HL-60/S4 treated with retinoic acid at 250 ng/mL for 4 days and 3 days (cell line): Measurements from ENCODE around the gene SPAG16.
"Not testable (repeated sequence)": the region's sequence is repeated elsewhere in the genome, so short reads cannot be mapped to it uniquely, and the experiment has no call there.

Experiments
- in situ Hi-C: fragments of 300-500 bp; cut with MboI; formaldehyde crosslinking; loops from 2 replicates; pipeline ENCODE4 v1.7.0; 2022; ENCODE audit warnings: low sequenced_read_pairs

SPAG16 gene

DNA sequence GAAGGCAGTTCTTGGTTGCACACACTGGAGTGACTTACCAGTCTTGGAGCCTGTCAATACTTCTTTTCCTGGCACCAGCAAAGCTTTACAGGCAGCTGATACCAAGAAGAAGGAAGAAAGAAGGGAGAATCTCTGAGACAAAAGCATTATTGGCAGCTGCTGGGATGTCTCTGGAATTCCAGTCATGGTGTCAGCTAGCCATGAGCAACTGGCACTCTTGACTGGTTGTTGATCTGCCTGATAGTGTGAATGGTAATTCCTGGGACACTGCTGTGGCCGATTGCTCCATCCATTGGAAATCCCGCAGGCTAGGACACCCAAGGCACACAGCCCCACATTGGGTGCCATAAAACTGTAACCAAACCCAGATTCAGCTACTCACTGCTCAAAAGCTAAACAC, 17.8 kb upstream of the SPAG16 start:
- in situ Hi-C loops = no loop called here

DNA sequence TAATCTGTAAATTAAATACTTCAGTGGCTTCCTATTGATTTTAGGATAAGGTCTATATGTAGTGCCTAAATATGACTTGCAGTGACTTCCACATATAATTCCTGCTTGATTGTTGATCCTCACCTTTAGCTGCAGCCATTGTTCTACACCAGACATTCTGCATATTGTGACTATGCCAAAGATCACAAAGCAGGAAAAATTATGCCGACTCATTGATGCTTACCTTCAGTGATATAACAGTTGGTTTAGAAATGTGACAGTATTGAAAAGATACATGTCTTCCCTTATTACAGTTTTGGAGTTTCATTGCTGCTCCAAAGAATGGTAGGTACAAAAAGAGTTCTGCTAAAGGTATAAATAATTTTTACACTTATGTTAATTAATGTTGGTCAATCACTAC, 12.3 kb upstream of the SPAG16 start:
- in situ Hi-C loops = no loop called here

DNA sequence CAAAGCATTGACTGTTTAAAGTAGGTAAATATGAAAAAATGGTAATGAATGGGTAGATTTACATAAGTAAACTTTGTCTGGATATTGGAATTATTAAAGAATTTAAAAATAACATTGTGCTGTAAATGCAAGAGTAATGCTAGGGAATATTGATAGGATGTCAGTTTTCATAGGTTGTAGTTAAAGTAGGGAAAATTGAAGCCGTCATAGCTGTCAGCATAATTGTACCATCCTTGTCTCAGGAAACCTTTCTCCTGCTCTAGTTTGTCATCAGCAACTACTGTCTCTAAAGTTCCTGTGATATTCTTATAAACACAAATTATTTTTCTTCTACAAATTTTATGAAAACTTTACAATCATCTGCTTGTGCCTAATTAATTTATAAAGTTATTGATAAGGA, 10.1 kb upstream of the SPAG16 start:
- in situ Hi-C loops = no loop called here

DNA sequence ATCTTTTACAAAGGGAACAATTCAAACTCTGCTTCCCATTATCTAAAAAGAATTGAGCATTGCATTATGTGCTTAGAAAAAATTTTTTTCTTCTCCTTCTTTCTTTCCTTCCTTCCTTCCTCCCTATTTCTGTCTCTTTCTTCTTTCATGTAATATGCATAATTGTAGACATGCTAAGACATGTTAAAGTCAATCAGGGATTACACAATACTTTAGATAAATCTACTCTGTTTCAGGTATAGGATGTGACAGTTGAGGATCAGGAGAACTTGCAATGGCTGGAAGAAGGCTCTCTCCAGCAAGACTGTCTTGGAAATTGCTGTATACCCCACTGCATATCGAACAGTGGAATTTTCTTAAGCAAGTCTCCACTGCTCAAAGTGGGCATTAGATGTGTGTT, 9.0 kb upstream of the SPAG16 start:
- in situ Hi-C loops = no loop called here

DNA sequence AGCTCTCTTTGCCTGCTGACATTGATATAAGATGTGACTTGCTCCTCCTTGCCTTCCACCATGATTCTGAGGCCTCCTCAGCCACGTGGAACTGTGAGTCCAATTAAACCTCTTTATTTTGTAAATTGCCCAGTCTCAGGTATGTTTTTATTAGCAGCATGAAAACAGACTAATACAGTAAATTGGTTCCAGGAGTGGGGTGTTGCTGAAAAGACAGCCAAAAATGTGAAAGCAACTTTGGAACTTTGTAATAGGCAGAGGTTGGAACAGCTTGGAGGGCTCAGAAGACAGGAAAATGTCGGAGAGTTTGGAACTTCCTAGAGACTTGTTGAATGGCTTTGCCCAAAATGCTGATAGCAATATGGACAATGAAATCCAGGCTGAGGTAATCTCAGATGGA, 7.1 kb upstream of the SPAG16 start:
- in situ Hi-C loops = not testable (repeated sequence)

DNA sequence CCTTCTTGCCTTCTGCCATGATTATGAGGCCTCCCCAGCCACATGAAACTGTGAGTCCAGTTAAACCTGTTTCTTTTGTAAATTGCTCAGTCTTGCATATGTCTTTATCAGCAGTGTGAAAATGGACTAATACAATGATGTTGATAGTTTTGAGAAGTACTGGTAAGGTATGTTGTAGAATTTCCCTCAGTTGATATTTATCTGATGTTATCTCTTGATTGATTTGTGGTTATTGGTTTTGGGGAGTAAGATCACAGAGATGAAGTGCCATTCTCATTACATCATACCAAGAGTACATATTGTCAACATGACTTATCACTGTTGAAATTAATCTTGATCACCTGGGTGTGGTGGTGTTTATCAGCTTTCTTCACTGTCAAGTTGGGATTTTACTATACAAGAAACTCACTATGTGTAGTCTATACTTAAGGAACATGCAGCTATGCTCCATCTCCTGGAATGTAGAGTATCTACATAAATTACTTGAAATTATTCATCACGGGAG, 5.1 kb upstream of the SPAG16 start:
- in situ Hi-C loops = no loop called here

DNA sequence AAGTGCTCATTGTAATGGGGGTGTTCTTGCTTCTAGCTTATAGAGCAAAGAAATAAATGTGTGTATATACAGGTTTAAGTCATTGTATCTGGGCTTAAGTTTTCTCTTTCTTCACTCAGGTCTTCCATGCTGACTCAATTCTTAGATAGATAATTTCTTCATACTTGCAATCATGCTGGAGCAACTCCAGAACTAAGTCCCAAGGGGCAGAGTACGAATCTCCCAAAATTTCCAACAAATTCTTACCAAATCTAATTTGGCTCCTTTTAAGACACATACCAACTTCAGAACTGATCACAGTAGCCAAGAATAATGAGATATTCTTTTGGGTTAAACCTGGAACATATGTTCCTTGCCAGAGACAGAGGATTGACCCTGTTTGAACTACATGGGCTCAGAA, 4.3 kb upstream of the SPAG16 start:
- in situ Hi-C loops = no loop called here

DNA sequence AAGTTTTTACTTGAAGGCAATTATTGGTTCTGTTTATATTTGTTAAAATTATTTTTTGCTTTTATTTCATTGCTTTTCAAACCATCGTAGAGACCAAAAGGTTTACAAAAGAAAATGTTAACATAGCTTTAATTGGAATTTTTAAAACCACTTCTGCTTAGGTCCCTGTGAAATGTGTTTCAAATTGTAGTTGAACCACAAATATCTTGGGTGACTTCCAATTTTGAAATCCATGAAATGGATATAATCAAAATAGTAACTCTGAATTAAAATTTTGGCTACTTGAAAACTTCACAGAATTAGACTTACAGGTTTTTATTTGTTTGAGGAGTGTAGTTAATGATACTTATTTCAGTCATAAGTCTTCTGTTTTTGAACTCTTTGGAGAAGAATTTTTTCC, 3.1 kb upstream of the SPAG16 start:
- in situ Hi-C loops = no loop called here

DNA sequence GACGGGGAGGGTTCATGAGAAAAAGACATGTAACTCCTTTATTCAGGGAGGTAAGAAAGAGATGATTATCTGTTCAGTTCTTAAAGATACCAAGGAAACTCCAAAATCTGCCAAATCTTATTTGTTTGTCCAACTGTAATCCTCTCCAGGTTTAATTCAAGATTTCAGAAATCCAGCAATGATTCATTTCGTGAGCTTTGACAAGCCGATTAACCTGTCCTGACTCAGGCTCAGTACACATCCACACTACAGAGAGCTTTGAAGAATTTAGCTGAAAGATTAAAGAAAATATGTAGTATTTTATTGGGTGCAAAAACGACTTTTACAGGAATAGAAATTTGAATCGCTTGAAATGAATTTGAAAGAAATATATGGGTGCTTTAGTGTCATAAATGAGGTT, 1.1 kb downstream of the SPAG16 start:
- in situ Hi-C loops = no loop called here

DNA sequence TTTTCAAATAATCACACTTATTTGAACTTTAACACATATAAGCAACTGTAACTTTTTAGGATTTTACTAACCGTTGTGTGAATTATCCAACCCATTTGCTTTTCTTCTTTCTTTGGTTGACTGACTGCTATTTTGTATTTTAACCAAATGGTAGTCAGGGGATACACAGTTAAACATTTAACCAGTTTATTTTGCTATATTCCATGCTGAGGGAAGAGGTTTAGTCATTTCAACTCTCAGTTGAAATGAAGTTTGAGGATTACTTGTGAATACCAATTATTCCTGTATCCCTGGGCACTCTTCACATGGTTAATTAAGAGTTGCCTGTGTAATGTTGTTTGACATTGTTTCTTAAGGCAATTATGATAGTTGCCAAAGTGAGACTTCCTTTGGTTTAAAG, 1.9 kb downstream of the SPAG16 start:
- in situ Hi-C loops = no loop called here

DNA sequence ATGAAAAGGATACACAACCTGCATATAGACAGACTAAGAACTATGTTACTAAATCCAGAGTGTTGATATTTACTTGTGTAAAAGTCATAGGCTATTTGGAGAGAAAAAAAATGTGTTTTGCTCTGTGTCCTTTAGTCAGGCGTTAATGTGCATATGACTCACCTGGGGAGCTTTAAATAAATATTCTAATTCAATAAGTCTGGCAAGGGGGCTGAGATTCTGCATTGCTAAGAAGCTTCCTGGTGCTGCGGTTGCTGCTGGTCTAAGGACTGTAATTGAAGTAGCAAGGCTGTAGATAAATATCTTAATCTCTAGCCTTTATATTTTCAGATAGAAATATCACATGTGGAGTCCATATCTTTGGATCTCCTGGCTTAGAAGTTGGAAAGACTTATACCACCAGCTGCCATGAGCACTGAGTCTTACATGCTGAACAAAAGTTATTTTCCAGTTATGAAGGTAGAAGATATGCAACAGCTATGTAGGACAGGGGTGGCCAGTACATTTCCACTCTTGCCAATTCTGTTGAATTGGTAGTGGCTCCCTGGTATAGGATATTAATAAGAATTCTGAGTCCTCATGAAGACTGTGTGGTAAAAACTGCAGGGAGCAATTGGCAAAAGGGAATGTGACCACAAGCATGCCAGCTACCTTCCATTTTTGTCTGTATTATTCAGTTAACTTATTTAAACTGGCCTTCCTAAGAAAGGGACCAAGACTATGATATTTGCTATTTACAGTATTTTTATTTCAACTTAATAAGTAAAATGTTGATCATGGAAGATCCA, 4.8 kb downstream of the SPAG16 start:
- in situ Hi-C loops = no loop called here

DNA sequence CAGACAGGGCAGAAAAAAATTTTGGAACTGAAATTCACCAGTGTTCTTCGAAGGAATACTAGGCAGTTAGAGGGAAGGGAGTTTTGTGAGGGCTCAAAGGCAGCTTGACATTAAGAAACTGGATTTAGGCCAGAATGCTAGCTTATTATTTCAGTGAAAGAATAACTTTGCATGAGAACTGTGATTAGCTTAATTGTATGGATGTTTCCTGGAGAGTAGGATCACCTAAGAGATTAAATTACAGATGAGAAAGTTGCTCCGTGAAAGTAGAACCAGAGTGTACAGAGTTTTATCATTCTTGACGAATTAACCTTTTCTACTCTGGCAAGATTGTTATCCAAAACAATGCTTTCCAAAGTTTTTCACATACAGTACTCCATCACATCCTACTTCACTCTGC, 6.2 kb downstream of the SPAG16 start:
- in situ Hi-C loops = no loop called here

DNA sequence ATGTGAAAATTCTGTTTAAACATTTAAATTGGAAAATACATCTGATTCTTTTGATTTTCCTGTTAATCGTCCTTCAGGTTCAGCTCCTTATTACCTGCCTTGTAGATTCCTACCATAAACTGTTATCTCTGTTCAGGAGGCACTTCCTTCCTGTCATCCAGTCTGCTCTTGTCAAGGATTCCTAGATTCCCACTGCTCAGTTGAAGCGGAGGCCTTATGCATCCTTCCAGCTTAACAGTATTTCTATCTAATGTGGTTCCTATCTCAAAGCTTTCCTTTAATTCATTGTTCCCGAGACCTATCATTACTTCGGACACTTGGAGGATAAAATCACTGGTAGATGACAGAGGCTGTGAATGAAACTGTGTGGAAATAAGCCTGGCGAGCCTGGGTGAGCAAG, 12.0 kb downstream of the SPAG16 start:
- in situ Hi-C loops = no loop called here

DNA sequence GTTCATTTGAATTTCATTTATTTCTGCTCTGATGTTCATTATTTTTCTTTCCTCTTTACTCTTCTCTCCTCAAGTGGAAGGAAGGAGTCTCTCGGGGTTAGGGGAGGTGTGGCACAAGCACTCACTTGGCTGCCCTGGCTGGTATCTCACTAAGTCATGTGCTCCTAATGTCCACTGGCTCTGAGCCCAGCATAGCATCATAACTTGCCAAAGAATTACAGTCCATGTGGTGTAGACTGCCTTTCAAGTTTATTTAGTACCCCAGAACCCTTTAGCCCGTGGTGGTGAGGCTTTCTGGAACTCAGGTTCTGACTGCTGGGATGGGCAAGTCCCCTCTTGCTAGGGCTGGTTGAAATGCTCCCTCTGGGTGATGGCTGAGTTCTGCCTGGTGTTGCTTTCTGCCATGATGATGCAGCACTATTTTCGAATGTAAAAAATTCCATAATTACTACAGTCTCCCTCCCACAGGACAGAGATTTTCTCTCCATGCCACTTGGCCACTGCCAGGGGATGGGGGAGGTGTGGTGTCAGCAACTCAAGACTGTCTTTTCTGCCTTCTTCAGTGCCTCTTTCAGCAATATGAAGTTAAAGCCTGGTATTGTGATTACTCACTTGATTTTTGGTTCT, 22.2 kb downstream of the SPAG16 start:
- in situ Hi-C loops = no loop called here

DNA sequence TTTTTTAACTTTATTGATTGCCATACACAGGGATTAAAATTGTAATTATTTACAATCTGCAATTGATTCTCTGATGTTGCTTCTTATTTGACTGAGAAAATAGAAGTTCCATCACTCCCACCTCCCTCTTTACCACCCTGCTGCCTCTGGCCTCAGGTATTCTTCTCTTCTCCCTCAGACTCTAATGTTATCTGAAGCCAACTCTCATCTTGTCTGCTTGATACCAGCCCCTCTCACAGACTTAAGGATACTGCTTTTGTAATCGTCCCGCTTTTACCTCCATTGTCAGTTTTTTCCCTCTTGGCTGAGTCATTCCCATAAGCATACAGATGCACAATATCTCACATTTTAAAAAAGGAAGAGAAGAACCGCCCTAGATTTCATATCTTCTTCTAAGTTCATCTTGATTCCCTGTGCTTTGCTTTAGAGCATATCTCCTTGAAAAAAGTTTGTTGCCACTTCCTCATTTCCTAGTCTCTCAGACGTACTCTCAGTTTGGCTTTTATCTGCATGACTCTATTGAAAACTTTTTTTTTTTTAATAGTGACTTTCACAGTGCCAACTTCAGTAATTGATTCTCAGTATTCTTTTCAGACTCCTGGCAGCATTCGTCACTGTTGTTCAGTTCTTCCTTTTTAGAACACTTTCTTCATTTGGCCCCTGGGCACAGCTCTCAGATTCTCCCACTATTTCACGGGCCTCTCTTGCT, 31.1 kb downstream of the SPAG16 start:
- in situ Hi-C loops = no loop called here

DNA sequence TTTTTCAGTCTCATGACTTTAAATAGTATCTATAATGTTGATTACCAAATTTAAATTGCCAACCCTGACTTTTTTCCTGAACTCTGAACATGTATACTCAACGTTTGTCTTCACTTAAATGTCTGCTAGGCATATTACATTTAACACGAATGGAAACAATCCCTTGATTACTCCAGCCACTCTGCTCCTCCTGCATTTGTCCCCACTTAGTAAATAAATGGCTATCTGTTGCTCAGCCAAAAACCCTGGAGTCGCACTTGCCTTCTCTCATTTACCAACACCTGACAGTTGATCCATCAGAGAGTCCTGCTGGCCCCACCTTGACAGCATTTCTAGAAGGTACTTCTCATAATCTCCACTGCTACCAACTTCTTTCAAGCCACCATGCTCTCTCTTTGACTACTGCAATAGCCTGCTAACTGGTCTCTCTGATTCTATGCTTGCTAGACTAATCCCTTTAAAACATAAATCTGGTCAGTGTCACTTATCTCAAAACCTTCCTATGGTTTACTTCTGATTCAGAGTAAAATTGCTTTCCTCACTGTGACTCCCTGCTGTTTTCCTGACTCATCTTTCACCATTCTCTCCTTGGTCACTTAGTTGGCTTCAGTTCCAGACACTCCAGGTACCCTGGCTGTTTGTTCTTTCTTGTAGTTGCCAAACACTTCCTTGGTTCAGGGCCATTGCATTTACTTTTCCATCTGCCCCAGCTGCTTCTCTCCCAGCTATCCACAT, 31.9 kb downstream of the SPAG16 start:
- in situ Hi-C loops = no loop called here

DNA sequence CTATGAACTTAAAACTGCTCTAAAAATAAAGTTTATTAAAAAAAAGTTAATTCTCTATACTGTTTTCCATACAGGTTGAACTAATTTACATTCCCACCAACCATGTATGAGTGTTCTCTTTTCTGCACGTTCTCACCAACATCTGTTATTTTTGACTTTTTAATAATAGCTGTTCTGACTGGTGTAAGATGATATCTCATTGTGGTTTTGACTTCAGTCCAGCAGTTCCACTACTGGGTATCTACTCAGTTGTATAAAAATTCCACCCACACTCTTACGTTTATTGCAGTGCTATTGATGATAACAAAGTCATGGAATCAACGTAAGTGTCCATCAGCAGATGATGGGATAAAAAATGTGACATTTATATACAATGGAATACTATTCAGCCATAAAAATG, 33.7 kb downstream of the SPAG16 start:
- in situ Hi-C loops = no loop called here

DNA sequence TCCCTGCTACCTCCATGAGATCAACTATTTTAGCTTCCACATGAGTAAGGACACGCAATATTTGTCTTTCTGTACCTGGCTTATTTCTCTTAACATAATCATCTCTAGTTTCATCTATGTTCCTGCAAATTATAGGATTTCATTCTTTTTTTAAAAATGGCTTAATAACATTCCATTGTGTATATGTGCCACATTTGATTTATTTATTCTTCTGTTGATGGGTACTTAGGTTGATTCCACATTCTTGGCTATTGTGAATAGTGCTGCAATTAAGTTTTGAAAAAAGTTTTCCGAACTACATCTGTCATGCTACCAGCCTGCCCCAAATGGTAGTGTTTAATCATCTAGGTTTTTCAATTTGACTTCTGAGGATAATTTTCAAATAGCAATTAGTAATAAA, 36.3 kb downstream of the SPAG16 start:
- in situ Hi-C loops = no loop called here

DNA sequence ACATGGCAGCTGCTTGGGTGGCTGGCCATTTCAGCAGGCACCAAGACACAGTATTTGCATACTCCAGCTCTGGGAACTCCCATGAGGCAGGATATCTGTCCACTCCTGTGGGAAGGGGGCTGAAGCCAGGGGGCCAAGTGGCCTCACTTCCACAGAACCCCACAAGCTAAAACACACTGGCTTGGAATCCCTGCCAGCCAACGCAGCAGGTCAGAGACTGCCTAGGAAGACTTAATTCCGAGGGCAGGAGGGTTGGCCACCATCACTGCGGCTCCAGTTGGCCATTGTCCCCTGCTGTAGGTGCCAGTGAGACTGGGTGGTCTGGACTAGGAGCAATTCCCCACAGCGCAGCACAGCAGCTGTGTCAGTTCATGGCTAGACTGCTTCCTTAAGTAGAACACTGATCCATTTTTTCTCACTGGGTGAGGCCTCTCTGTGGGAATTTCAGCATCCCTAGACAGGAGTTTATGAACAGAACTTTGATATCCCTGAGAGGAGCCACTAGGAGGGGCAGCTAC, 52.0 kb downstream of the SPAG16 start:
- in situ Hi-C loops = no loop called here

DNA sequence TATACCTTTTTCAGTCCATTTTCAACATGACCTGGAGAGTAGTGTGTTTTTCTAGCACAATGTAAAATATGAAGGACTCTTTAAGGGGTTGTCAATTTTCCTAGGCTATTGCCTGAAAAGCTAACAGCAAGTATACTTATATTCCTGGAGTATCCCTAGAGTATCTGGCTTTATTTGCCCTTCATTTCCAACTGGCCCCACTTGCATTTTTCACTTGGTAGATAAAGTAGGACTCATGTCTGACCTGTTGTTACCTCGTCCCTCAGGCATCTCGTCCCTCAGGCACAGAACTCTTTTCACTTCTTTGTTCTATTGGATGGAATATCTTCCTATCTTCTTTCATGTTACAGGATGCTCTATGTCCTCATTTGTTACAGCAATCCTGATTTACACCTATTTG, 69.2 kb downstream of the SPAG16 start:
- in situ Hi-C loops = no loop called here

DNA sequence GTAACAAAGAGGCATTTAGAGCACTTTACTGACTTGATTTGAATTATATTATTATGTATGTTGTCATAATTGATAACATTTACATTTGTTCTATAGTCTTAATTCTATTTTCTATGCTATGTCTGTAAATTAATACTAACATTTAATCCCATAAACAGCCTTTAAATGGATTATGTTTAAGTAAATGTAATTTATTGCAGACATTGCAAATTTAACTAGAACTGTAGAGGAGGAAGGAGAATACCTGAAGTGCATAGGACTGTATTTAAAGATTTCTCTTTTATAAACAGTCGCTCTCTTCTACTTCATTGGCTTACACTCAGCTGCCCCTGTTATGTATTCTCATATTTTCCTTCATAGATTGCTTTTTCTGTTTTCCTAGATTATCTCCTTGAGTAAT, 92.4 kb downstream of the SPAG16 start:
- in situ Hi-C loops = no loop called here
